ENCODE results near the gene TMEM8B. TPM values are rescaled to one million over a fixed set of nuclear protein-coding genes. Genes with fewer than 3 reads are reported as not detected.

TMEM8B gene
- total and polyA plus RNA-seq, 9 of the 15 experiments (the other 6 are each of a cell fraction or from before 2014, with no cell fraction given) = 0.01 to 2.2 (median 1.1) TPM

GRCh38 chr9:35814106-35814840, 14.8 kb upstream of the TMEM8B start (continued):
- no peak for TF ChIP-seq UBTF (IDR thresholded peaks at IDR 0.05; ENCODE audit: borderline replicate concordance in 1 of 2, low read depth in 2 of 2, low read length in 2 of 2)
- TF ChIP-seq MAFG (tag; conservative IDR thresholded peaks at IDR 0.05) = no peak
- TF ChIP-seq ZNF217 (CRISPR knock-in tag; IDR thresholded peaks at IDR 0.05) = no peak
- no peak for TF ChIP-seq PATZ1 (CRISPR knock-in tag; IDR thresholded peaks at IDR 0.05; ENCODE audit: borderline replicate concordance)
- TF ChIP-seq KLF13 (tag; IDR thresholded peaks at IDR 0.05; ENCODE audit: borderline replicate concordance, low read depth) = no peak
- no peak for TF ChIP-seq BRD4 (IDR thresholded peaks at IDR 0.05)
- TF ChIP-seq BRF1 (IDR thresholded peaks at IDR 0.05; ENCODE audit: borderline replicate concordance, extremely low read depth, insufficient read length) = no peak
- TF ChIP-seq MEIS2 (IDR thresholded peaks at IDR 0.05; ENCODE audit: partially characterized antibody) = no peak
- TF ChIP-seq HSF4 (CRISPR knock-in tag; IDR thresholded peaks at IDR 0.05; ENCODE audit: borderline replicate concordance) = no peak
- no peak for TF ChIP-seq POLR3G (IDR thresholded peaks at IDR 0.05; ENCODE audit: extremely low read depth, insufficient read length, insufficient replicate concordance)
- 0 out of 2 replicates have a peak, but pooled peaks have one; percentile 26 for TF ChIP-seq SIN3B (IDR thresholded peaks at IDR 0.05; ENCODE audit: low read depth)
